HG03196 (cell line): ENCODE measurements around the gene STIM1.
"Not testable (repeated sequence)": the region's sequence is repeated elsewhere in the genome, so short reads cannot be mapped to it uniquely, and the experiment has no call there.

ENCODE experiments used
- ATAC-seq: cut with Tn5 transposase; IDR thresholded peaks from one replicate; pipeline ENCODE4 v1.9.1; 2021; ENCODE audit not compliant: unreplicated experiment

Gene STIM1

GRCh38 chr11:3853899-3854659 lies 1.4 kb upstream of the STIM1 start:
- ATAC-seq, result peak; percentile 40

GRCh38 chr11:3854660-3854976 lies 846 bp upstream of the STIM1 start:
- no peak for ATAC-seq

DNA sequence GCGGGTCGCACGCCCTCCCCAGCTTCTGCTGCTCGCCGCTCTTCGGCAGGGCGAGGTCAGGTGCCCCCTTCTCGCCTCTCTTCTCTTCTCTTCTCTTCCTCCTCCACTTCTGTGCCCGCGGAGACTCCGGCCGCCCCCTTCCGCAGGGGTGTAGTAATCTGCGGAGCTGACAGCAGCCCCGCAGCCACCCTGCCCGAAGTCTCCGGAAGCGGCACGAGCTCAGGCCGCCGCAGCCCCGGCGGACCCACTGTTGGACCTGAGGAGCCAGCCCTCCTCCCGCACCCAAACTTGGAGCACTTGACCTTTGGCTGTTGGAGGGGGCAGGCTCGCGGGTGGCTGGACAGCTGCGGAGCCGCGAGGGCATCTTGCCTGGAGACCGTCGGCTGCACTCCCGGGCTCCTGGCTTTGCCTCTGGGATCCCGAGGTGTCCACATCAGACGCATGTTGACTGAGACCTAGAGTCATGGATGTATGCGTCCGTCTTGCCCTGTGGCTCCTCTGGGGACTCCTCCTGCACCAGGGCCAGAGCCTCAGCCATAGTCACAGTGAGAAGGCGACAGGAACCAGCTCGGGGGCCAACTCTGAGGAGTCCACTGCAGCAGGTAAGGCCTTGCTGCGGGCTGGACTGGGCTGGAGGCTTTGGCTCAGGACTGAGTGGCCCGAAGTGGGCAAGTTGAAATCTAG lies 486 bp downstream of the STIM1 start:
- ATAC-seq, result peak; percentile 20

DNA sequence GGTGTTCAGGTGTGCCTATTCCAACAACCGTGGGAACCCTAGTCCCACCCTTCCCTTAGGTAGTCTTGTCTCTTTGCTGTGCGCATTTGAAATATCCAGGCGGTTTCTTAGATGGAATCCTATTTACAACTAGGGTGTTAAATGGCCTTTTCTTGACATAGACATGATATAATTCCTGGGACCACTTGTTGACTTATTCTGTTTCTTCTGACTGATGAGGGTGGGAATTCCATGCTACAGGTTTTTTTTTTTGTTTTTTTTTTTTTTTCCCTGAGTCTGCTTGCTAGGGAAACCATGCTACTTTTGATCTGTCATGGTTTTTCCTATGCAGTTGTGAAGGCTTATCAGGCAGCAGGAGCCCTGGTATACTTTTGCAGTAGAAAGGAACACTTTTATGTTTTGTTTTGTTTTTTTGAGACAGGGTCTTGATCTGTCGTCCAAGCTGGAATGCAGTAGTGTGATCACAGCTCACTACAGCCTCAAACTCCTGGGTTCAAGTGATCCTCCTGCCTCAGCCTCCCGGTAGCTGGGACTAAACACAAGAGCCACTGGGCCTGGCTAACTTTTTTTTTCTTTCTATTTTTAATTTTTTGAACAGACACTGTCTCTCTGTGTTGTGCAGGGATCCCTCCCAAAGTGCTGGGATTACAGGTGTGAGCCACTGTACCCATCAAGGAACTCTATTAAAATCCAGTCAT lies 1.5 kb downstream of the STIM1 start:
- ATAC-seq, result no peak

DNA sequence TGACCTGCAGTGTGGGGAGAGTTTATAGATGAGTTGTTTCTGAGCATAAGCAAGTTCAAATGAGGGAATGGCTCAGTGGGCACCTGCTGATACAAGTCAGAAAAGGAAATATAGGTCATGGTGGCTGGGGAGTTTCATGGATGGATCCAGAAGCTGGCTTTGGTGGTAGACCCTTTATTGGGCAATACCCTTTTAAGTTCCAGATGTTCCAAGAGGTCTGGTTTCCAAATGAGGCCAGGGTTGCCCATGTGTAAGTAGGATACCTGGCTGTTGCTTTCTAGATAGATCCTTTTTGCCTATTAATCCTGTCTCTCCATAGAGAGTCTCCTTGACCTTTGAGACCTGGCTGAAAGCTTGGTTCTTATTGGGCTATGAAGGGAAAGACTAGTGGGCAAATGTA lies 2.2 kb downstream of the STIM1 start:
- ATAC-seq, result no peak

DNA sequence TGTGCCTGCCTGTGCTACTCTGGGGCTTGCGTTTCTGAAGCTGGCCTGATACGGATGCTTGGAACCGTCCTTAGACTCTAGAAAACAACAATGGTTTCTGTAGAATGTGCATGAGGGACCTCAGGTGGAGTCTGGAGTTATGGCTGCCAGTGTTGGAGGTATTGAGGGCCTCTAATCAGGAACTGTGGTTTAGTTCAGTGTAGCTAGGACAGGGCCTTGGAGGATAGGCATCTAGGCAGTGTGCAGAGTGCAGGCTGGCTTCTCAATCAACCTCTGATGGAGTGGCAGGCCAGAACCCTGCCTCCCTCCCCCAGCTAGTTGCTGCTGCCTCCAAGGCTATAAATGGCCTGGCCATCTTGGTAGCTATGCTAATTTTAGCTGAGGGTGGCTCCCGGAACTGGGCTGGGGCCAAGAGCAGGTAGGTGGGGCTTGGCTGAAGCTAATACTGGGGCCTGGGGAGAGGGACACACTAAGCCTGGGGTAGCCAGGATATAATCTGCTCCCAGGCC lies 4.0 kb downstream of the STIM1 start:
- ATAC-seq, result peak; percentile 28

- ATAC-seq, result no peak
Measured at GRCh38 chr11:3860375-3860774, 4.9 kb downstream of the STIM1 start.

GRCh38 chr11:3860898-3861393 lies 5.5 kb downstream of the STIM1 start:
- not testable (repeated sequence) for ATAC-seq

DNA sequence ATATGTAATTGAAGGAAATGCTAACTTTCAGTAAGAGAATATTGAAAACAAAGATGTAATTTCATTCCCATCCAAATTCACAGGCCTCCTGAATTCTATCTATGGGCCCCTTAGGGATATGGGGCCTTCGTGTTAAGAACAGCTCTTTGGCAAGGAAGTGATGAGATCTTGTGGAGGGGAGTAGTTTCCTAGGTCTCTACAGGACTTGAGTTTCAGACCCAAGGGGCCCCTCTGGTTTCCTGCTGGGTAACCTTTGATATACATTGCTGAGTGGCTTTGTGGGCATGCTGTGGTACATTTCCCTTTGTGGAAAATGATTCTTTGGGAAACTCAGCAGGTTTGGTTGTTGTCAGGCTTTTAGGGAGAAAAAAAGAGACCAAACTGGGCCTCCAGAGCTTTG lies 6.2 kb downstream of the STIM1 start:
- no peak for ATAC-seq

DNA sequence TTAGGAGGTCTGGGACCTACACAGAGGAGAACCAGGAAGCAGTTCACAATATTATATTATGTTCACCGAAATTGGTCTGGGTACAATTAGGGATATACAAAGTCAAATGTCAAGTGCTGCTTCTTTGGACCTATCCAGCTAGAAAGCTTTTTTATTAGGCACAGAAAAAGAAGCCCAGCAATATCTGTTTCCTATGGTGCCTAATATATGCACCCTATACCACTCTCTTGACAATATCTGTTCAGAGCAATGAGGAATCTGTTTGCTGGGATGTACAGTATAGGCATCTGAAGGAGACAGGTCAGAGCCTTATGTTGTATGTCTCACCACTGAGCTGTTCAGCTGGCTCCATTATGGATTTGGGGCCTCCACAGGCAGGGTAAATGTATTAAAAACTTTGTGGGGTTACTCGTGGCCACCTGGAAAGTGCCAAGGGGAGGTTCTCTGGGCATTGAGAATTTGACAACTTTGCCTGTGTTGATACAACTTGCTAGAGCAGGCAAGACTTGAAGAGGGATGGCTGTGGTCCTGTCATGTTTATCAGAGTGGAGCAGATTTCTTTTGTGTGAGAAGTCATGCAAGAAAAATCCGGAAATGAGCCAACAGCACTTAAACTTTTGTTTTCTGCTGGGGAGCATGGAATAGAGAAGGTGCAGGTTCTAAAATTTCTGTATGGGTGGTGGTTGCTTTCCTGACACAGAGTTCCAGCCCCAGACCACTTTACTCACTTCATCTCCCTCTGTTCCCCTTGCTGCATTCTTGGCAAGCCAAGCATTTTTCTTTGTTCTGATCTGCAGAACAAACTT lies 10.1 kb downstream of the STIM1 start:
- no peak for ATAC-seq

DNA sequence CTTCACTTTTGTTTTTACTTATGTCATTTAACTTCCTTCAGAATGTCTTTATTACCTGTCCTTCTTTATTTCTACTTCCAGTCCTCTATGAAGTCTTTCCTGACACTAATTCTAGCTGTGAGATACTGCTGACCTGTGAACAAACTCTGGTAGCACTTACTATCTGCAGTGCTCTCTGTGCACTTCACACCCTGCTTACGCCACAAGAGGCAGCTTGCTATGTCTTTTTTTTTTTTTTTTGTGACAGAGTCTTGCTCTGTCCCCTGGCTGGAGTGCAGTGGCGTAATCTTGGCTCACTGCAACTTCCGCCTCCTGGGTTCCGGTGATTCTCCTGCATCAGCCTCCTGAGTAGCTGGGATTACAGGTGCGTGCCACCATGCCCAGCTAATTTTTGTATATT lies 10.7 kb downstream of the STIM1 start:
- no peak for ATAC-seq

DNA sequence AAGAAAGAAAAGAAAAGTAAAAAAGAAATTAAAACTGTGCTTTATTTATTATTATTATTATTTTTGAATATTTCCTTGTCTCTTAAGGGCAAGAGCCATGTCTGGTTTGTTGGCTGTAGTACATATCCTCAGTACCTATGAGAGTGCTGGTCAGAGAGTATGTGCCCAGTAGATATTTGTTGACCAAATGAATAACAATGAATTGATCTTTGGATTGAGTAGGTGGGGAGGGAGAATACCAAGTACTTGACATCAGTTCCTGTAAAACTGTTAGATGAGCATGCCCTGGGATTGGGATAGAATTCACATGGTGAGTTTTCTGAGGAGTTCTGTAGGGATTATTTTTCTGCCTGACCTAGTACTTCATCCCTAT lies 11.4 kb downstream of the STIM1 start:
- no peak for ATAC-seq

DNA sequence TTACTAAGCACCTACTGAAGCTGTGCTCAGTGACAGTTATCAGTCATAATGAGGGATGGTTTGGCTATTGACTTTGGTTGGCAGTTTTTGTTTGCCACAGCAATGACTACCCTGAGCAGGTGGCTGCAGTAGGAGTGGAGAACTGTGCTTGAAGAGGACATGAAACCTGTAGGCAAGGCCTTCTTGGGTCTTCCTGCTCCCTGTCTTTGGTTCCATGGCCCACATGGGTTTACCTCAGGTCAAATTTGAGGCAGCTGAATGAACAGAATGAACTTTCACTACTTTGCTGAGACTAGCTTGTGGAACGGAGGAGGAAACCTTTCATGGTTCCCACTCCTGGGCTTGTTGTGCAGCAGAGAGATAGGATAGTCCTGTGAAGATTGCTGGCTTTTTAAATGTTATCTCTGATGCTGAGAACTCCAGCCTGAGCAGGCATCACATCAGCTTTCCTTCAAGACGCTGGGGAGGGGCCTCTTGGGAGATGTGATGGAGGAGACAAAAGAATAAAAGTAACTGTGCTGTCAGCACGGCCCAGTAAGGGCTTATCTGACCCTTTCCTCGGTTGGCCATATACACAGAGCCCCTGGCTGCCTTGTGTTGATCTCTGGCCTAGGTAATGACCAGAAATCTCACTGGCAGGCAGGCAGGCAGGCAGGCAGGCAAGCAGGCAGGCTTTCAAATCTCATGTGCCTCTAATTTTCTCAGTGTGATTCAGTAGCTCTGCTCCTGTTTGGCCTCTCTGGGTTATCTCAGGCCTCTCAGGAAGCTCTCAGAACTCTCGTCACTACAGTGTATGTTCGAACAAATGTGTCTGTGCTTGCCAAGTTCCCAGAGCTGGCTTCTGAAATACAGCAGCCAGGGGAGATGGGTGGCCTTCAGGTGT lies 12.0 kb downstream of the STIM1 start:
- no peak for ATAC-seq

- no peak for ATAC-seq
Measured at GRCh38 chr11:3873712-3874349, 18.4 kb downstream of the STIM1 start.

GRCh38 chr11:3876613-3877012 lies 21.1 kb downstream of the STIM1 start:
- no peak for ATAC-seq

GRCh38 chr11:3877364-3878257 lies 22.1 kb downstream of the STIM1 start:
- no peak for ATAC-seq

GRCh38 chr11:3878258-3878584 lies 22.8 kb downstream of the STIM1 start:
- no peak for ATAC-seq

GRCh38 chr11:3879216-3879966 lies 23.9 kb downstream of the STIM1 start:
- peak; percentile 50 for ATAC-seq
